GM23338 (cell line): ENCODE results near the gene SPEM3. TPM values are rescaled to one million over a fixed set of nuclear protein-coding genes. Genes with fewer than 3 reads are reported as not detected.
"Not testable (repeated sequence)": the region's sequence is repeated elsewhere in the genome, so short reads cannot be mapped to it uniquely, and the experiment has no call there.

Experiments
- ATAC-seq: fragments of 200-7000 bp; cut with Tn5 transposase; 3 replicates; pipeline ENCODE4 v1.9.1; 2020
- DNase-seq: peaks from one replicate; pipeline ENCODE4 v3.0.0-alpha.2; 2015; ENCODE audit warnings: low spot score
- H2AFZ ChIP-seq: fragments of 200-600 bp; sonication (generic); 2 replicates; pipeline ENCODE4 v1.8.0; 2016; ENCODE audit warnings: antibody characterized with exemption, mild to moderate bottlenecking, moderate library complexity
- H3F3A ChIP-seq: fragments of 200-600 bp; sonication (generic); replicated peaks from 2 replicates; pipeline ENCODE4 v1.8.0; 2017; ENCODE audit warnings: antibody characterized with exemption, mixed run types, low read depth
- H3K27ac ChIP-seq: fragments of 200-600 bp; sonication (generic); 2 replicates; pipeline ENCODE4 v1.6.1; 2016; ENCODE audit warnings: low read depth
- H3K27me3 ChIP-seq: fragments of 200-600 bp; sonication (generic); 2 replicates; pipeline ENCODE4 v1.8.0; 2016; ENCODE audit warnings: mild to moderate bottlenecking, mixed run types, moderate library complexity; ENCODE audit not compliant: insufficient read depth
- H3K36me3 ChIP-seq: fragments of 200-600 bp; sonication (generic); 2 replicates; pipeline ENCODE4 v1.8.0; 2016; ENCODE audit warnings: mild to moderate bottlenecking; ENCODE audit not compliant: insufficient read depth
- H3K4me1 ChIP-seq: fragments of 200-600 bp; sonication (generic); 2 replicates; pipeline ENCODE4 v1.8.0; 2016; ENCODE audit warnings: mild to moderate bottlenecking, moderate library complexity; ENCODE audit not compliant: insufficient read depth
- H3K4me2 ChIP-seq: fragments of 200-600 bp; sonication (generic); 2 replicates; pipeline ENCODE4 v1.7.1; 2017; ENCODE audit warnings: mixed run types
- H3K4me3 ChIP-seq: fragments of 200-600 bp; sonication (generic); 2 replicates; pipeline ENCODE4 v1.6.1; 2016; ENCODE audit warnings: mixed run types
- H3K79me2 ChIP-seq: fragments of 200-600 bp; sonication (generic); replicated peaks from 2 replicates; pipeline ENCODE4 v1.8.0; 2017; ENCODE audit warnings: mild to moderate bottlenecking; ENCODE audit not compliant: insufficient read depth
- H3K9me2 ChIP-seq: fragments of 200-600 bp; sonication (generic); 2 replicates; pipeline ENCODE4 v1.8.0; 2017; ENCODE audit not compliant: insufficient read depth
- H4K20me1 ChIP-seq: fragments of 200-600 bp; sonication (generic); replicated peaks from 2 replicates; pipeline ENCODE4 v1.8.0; 2017; ENCODE audit warnings: mild to moderate bottlenecking; ENCODE audit not compliant: insufficient read depth
- H3K27ac Mint-ChIP-seq: 2 replicates; pipeline ENCODE4 v1.8.0; 2020; ENCODE audit warnings: inconsistent platforms, mild to moderate bottlenecking, moderate library complexity, mixed read lengths
- H3K27me3 Mint-ChIP-seq: 3 replicates; pipeline ENCODE4 v1.8.0; 2022; ENCODE audit warnings: low read depth, mild to moderate bottlenecking, moderate library complexity, mixed read lengths, inconsistent platforms; ENCODE audit not compliant: insufficient read depth, poor library complexity
- H3K36me3 Mint-ChIP-seq: 3 replicates; pipeline ENCODE4 v1.8.0; 2021; ENCODE audit warnings: low read depth, mild to moderate bottlenecking, inconsistent platforms, moderate library complexity, mixed read lengths
- H3K4me1 Mint-ChIP-seq: 3 replicates; pipeline ENCODE4 v1.8.0; 2020; ENCODE audit warnings: mild to moderate bottlenecking, inconsistent platforms, mixed read lengths
- H3K4me3 Mint-ChIP-seq: 3 replicates; pipeline ENCODE4 v1.8.0; 2021; ENCODE audit warnings: moderate library complexity, mild to moderate bottlenecking, inconsistent platforms, mixed read lengths
- H3K9me3 Mint-ChIP-seq: 3 replicates; pipeline ENCODE4 v1.8.0; 2020; ENCODE audit warnings: moderate library complexity, mild to moderate bottlenecking, inconsistent platforms, mixed read lengths
- polyA plus RNA-seq: library from polyadenylated mRNA; unstranded; fragments of >200 nt; fragmentation: Nextera tagmentation; extraction: Ambion mirVana; gene quantifications from 2 replicates; pipeline ENCODE4 v1.2.1, GENCODE V29; 2016
- total RNA-seq: library from RNA; depleted of rRNA; stranded (reverse); fragments of >200 nt; shearing (Covaris generic); gene quantifications from 2 replicates; pipeline ENCODE4 v1.2.3, GENCODE V29; 2014; rRNA removed

SPEM3 gene
- total and polyA plus RNA-seq, 2 experiments from 2014 or later = not detected

DNA sequence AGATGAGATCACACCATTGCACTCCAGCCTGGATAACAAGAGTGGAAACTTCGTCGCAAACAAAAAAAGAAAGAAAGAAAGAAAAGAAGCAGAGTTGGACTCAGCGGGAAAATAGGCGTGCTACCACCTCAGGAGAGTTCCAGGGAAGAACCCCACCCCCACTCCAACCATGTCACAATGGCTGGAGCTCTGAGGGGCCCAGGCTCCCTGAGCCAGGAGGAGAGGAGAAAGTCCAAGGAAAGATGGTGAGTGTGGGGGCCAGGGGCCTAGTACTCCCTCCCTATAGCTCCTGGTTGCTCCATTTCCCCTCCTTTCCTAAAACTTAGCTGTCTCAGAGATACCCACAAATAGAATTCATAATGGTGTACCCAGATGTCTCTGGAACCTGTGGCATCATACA is 52.6 kb downstream of the SPEM3 start, which contains the start of gene SLC35G6:
TSS of gene SLC35G6 (plus strand) at position 172 of the 400 bp plus-strand sequence. CDS start at position 243, 71 bp downstream.
- Histone ChIP-seq H3K4me2 (peak within 1 kb of the TSS; percentile 96), H3K79me2 (peaks cover 52% of the 10 kb centered on the region), H3K4me1 (peaks cover 28% of the 10 kb centered on the region), H2AFZ (peak within 1 kb of the TSS; percentile 94), H3K27ac (peak within 1 kb of the TSS; percentile 81), H3F3A (peaks cover 10% of the 10 kb centered on the region; the same call in 1 of the 2 replicates), H3K4me3 (peak within 1 kb of the TSS; percentile 84)
- not testable (repeated sequence) for H3K27me3 ChIP-seq, H3K9me2 ChIP-seq, DNase-seq, ATAC-seq, H4K20me1 ChIP-seq, H3K36me3 ChIP-seq, H3K27ac Mint-ChIP-seq, H3K9me3 Mint-ChIP-seq
- Mint-ChIP-seq H3K4me3 (peak within 1 kb of the TSS; percentile 96), H3K4me1 (peaks cover 60% of the 10 kb centered on the region), H3K36me3 (peaks cover 13% of the 10 kb centered on the region), H3K27me3 (peaks cover 33% of the 10 kb centered on the region)

GRCh38 chr17:7481842-7482741 is 53.4 kb downstream of the SPEM3 start:
- H3K36me3 ChIP-seq, H3K9me2 ChIP-seq, H2AFZ ChIP-seq, H3K9me3 Mint-ChIP-seq, H3K4me2 ChIP-seq, H3K27me3 ChIP-seq, ATAC-seq, H3K27ac Mint-ChIP-seq, H3K4me3 ChIP-seq, H3K27ac ChIP-seq, DNase-seq: not testable (repeated sequence)
- Histone ChIP-seq H4K20me1 (peaks cover 15% of the 10 kb centered on the region), H3K4me1 (peaks cover 31% of the 10 kb centered on the region), H3F3A (peaks cover 14% of the 10 kb centered on the region; the same call in 1 of the 2 replicates), H3K79me2 (peaks cover 52% of the 10 kb centered on the region)
- Mint-ChIP-seq H3K36me3 (peaks cover 17% of the 10 kb centered on the region), H3K4me1 (peaks cover 56% of the 10 kb centered on the region), H3K4me3 (peak overlapping the region; percentile 30; the same call in 1 of the 3 replicates), H3K27me3 (peaks cover 33% of the 10 kb centered on the region)

Other genes starting within 250 kb of the SPEM3 start
Only the 30 nearest of the 39 such genes appear.
- 93.4 and 109 TPM in 2 replicates for gene CTDNEP1, start 177.1 kb upstream of the SPEM3 start, total RNA-seq
- gene CTDNEP1, start 177.1 kb upstream of the SPEM3 start, polyA plus RNA-seq = 48.1 and 55.2 TPM in 2 replicates
- gene ELP5, start 176.6 kb upstream of the SPEM3 start, total RNA-seq = 23.2 and 41.4 TPM in 2 replicates
- gene ELP5, start 176.6 kb upstream of the SPEM3 start, polyA plus RNA-seq = 38.3 and 40.9 TPM in 2 replicates
- gene CLDN7, start 166.4 kb upstream of the SPEM3 start, total RNA-seq = 111 and 117 TPM in 2 replicates
- 46.1 and 50.7 TPM in 2 replicates for gene CLDN7, start 166.4 kb upstream of the SPEM3 start, polyA plus RNA-seq
- 10.2 and 13.6 TPM in 2 replicates for gene SLC2A4, start 147.1 kb upstream of the SPEM3 start, total RNA-seq
- gene SLC2A4, start 147.1 kb upstream of the SPEM3 start, polyA plus RNA-seq = 6.3 and 6.9 TPM in 2 replicates
- gene YBX2, start 134.2 kb upstream of the SPEM3 start, total RNA-seq = 20.6 and 36.5 TPM in 2 replicates
- gene YBX2, start 134.2 kb upstream of the SPEM3 start, polyA plus RNA-seq = 22.1 and 22.5 TPM in 2 replicates
- gene EIF5A, start 121.2 kb upstream of the SPEM3 start, total RNA-seq = 791 and 833 TPM in 2 replicates
- 1,562 and 1,621 TPM in 2 replicates for gene EIF5A, start 121.2 kb upstream of the SPEM3 start, polyA plus RNA-seq
- 64.8 and 83.4 TPM in 2 replicates for gene GPS2, start 113.5 kb upstream of the SPEM3 start, total RNA-seq
- 117 and 122 TPM in 2 replicates for gene GPS2, start 113.5 kb upstream of the SPEM3 start, polyA plus RNA-seq
- gene NEURL4, start 99.5 kb upstream of the SPEM3 start, total RNA-seq = 36.8 and 42.3 TPM in 2 replicates
- gene NEURL4, start 99.5 kb upstream of the SPEM3 start, polyA plus RNA-seq = 6.3 and 6.7 TPM in 2 replicates
- 30.7 and 35.8 TPM in 2 replicates for gene ACAP1, start 92.3 kb upstream of the SPEM3 start, total RNA-seq
- gene ACAP1, start 92.3 kb upstream of the SPEM3 start, polyA plus RNA-seq = 40.1 and 43.9 TPM in 2 replicates
- gene KCTD11, start 76.7 kb upstream of the SPEM3 start, total RNA-seq = 7.7 and 8.8 TPM in 2 replicates
- gene KCTD11, start 76.7 kb upstream of the SPEM3 start, polyA plus RNA-seq = 2.2 and 2.3 TPM in 2 replicates
- not detected in 2 replicates for gene TMEM95, start 73.7 kb upstream of the SPEM3 start, total RNA-seq
- not detected in 2 replicates for gene TMEM95, start 73.7 kb upstream of the SPEM3 start, polyA plus RNA-seq
- gene TNK1, start 47.8 kb upstream of the SPEM3 start, total RNA-seq = 8.9 and 15.0 TPM in 2 replicates
- 6.1 TPM in 2 replicates for gene TNK1, start 47.8 kb upstream of the SPEM3 start, polyA plus RNA-seq
- 34.3 and 41.7 TPM in 2 replicates for gene PLSCR3, start 34.3 kb upstream of the SPEM3 start, total RNA-seq
- gene PLSCR3, start 34.3 kb upstream of the SPEM3 start, polyA plus RNA-seq = 29.5 and 30.0 TPM in 2 replicates
- 127 and 138 TPM in 2 replicates for gene TMEM256, start 24.8 kb upstream of the SPEM3 start, total RNA-seq
- gene TMEM256, start 24.8 kb upstream of the SPEM3 start, polyA plus RNA-seq = 197 and 227 TPM in 2 replicates
- 26.8 and 38.7 TPM in 2 replicates for gene NLGN2, start 21.0 kb upstream of the SPEM3 start, total RNA-seq
- 14.4 TPM in 2 replicates for gene NLGN2, start 21.0 kb upstream of the SPEM3 start, polyA plus RNA-seq
- not detected in 2 replicates for gene SPEM1, start 8.5 kb upstream of the SPEM3 start, total RNA-seq
- gene SPEM1, start 8.5 kb upstream of the SPEM3 start, polyA plus RNA-seq = not detected in 2 replicates
- not detected in 2 replicates for gene SPEM2, start 3.2 kb upstream of the SPEM3 start, total RNA-seq
- not detected in 2 replicates for gene SPEM2, start 3.2 kb upstream of the SPEM3 start, polyA plus RNA-seq
- 15.1 and 23.2 TPM in 2 replicates for gene TMEM102, start 6.6 kb downstream of the SPEM3 start, total RNA-seq
- 6.1 and 6.4 TPM in 2 replicates for gene TMEM102, start 6.6 kb downstream of the SPEM3 start, polyA plus RNA-seq
- gene FGF11, start 10.7 kb downstream of the SPEM3 start, total RNA-seq = 16.6 TPM in 2 replicates
- 11.1 and 13.3 TPM in 2 replicates for gene FGF11, start 10.7 kb downstream of the SPEM3 start, polyA plus RNA-seq
- gene CHRNB1, start 16.2 kb downstream of the SPEM3 start, total RNA-seq = 11.2 and 12.0 TPM in 2 replicates
- gene CHRNB1, start 16.2 kb downstream of the SPEM3 start, polyA plus RNA-seq = 10.0 and 11.1 TPM in 2 replicates
- gene ZBTB4, start 50.8 kb downstream of the SPEM3 start, total RNA-seq = 6.9 and 11.2 TPM in 2 replicates
- gene ZBTB4, start 50.8 kb downstream of the SPEM3 start, polyA plus RNA-seq = 3.6 and 4.2 TPM in 2 replicates
- gene SLC35G6, start 52.6 kb downstream of the SPEM3 start, total RNA-seq = not detected in 2 replicates
- 0.16 TPM in 1 of 2 replicates, not detected in the other for gene SLC35G6, start 52.6 kb downstream of the SPEM3 start, polyA plus RNA-seq
- 136 and 151 TPM in 2 replicates for gene POLR2A, start 55.5 kb downstream of the SPEM3 start, total RNA-seq
- gene POLR2A, start 55.5 kb downstream of the SPEM3 start, polyA plus RNA-seq = 56.8 and 58.1 TPM in 2 replicates
- 1.6 and 6.0 TPM in 2 replicates for gene TNFSF12, start 120.2 kb downstream of the SPEM3 start, total RNA-seq
- 3.5 and 5.1 TPM in 2 replicates for gene TNFSF12, start 120.2 kb downstream of the SPEM3 start, polyA plus RNA-seq
- gene TNFSF13, start 129.9 kb downstream of the SPEM3 start, total RNA-seq = 1.5 TPM in 1 of 2 replicates, not detected in the other
- gene TNFSF13, start 129.9 kb downstream of the SPEM3 start, polyA plus RNA-seq = 1.9 and 2.2 TPM in 2 replicates
- gene SENP3, start 133.1 kb downstream of the SPEM3 start, total RNA-seq = 125 and 138 TPM in 2 replicates
- gene SENP3, start 133.1 kb downstream of the SPEM3 start, polyA plus RNA-seq = 5.5 and 6.5 TPM in 2 replicates
- gene CD68, start 150.8 kb downstream of the SPEM3 start, total RNA-seq = 0.62 TPM in 1 of 2 replicates, not detected in the other
- not detected in 2 replicates for gene CD68, start 150.8 kb downstream of the SPEM3 start, polyA plus RNA-seq
- gene MPDU1, start 155.0 kb downstream of the SPEM3 start, total RNA-seq = 196 and 216 TPM in 2 replicates
- 65.1 and 65.8 TPM in 2 replicates for gene MPDU1, start 155.0 kb downstream of the SPEM3 start, polyA plus RNA-seq
- gene SOX15, start 161.2 kb downstream of the SPEM3 start, total RNA-seq = 23.6 and 43.0 TPM in 2 replicates
- gene SOX15, start 161.2 kb downstream of the SPEM3 start, polyA plus RNA-seq = 29.9 and 37.7 TPM in 2 replicates
- gene FXR2, start 186.0 kb downstream of the SPEM3 start, total RNA-seq = 20.3 and 24.4 TPM in 2 replicates
- 8.6 and 10.9 TPM in 2 replicates for gene FXR2, start 186.0 kb downstream of the SPEM3 start, polyA plus RNA-seq